Gastroesophageal sphincter (tissue), 3 donors: ENCODE results near the gene CFAP57.

Experiments used
- CTCF ChIP-seq, 4 experiments: fragments of 200-600 bp in 2 of 4; fragments of 450-650 bp in 2 of 4; sonication (generic) in 1 of 4; IDR thresholded peaks; one replicate each; pipeline ENCODE4 v1.5.1; 2017 to 2019; ENCODE audit warnings: antibody characterized with exemption in 4 of 4, mild to moderate bottlenecking in 2 of 4, moderate library complexity in 2 of 4
- POLR2AphosphoS5 ChIP-seq: sonication (generic); formaldehyde crosslinking; IDR thresholded peaks from one replicate; pipeline ENCODE4 v1.6.1; 2017; ENCODE audit warnings: antibody characterized with exemption

DNA sequence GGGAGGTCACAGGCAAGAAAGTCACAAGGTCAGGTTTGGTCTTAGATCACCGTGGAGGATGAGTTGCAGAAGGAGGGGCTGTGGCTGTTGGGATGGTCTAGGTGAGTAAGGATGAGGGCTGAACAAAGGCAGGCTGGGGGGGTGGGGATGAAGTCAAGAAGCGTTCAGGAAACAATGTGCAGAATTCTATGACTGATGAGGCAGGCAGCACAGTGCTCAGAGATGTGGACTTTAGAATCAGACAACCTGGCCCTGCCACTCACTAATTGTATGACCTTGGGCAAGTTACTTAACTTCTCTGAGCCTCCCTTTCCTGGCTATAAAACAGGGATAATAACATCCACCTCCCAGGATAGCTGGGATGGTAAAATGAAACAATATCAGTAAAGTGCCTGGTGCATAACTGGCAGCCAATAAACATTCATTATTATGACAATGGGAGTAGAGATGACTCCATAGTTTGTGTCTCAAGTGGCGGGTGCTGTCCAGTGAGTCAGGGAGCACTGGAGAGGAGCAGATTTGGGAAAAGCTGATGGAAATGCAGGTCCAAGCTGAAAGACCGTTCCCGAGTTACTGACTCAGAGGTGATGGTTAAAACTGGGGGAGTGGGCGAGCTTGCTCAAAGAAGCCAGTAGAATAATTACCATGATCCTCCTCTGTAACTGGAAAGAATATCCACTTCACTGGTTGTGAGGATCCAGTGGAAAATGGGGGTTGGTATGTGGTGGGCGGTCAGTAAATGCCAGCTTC lies 130.8 kb downstream of the CFAP57 start:
- TF ChIP-seq CTCF (IDR thresholded peaks at IDR 0.05) (no peak), POLR2AphosphoS5 (no peak)
